SJSA1 (cell line): ENCODE results near the gene RGPD3. TPM values are rescaled to one million over a fixed set of nuclear protein-coding genes. Genes with fewer than 3 reads are reported as not detected.
"Not testable (repeated sequence)": the region's sequence is repeated elsewhere in the genome, so short reads cannot be mapped to it uniquely, and the experiment has no call there.

ENCODE experiments used
- DNase-seq, 2 experiments: peaks; one replicate each; pipeline ENCODE4 v3.0.0-alpha.2; 2015 to 2020; ENCODE audit warnings: low spot score in 2 of 2, low read depth in 1 of 2
- H3K27ac ChIP-seq: fragments of 250-450 bp; sonication (Bioruptor Pico); 2 replicates; pipeline ENCODE4 v1.5.1; 2020; ENCODE audit warnings: mild to moderate bottlenecking, moderate library complexity
- H3K27me3 ChIP-seq: fragments of 250-450 bp; sonication (Bioruptor Pico); replicated peaks from 2 replicates; pipeline ENCODE4 v1.5.1; 2020; ENCODE audit warnings: mild to moderate bottlenecking, moderate library complexity
- H3K36me3 ChIP-seq: fragments of 250-450 bp; sonication (Bioruptor Pico); 2 replicates; pipeline ENCODE4 v1.5.1; 2020; ENCODE audit warnings: mild to moderate bottlenecking
- H3K4me1 ChIP-seq: fragments of 250-450 bp; sonication (Bioruptor Pico); replicated peaks from 2 replicates; pipeline ENCODE4 v1.6.1; 2021; ENCODE audit warnings: mild to moderate bottlenecking
- H3K4me3 ChIP-seq: fragments of 250-450 bp; sonication (Bioruptor Pico); 2 replicates; pipeline ENCODE4 v1.5.1; 2020; ENCODE audit warnings: mild to moderate bottlenecking
- H3K9me3 ChIP-seq: fragments of 250-450 bp; sonication (Bioruptor Pico); replicated peaks from 2 replicates; pipeline ENCODE4 v1.5.1; 2020; ENCODE audit warnings: mild to moderate bottlenecking
- total RNA-seq: library from RNA; depleted of rRNA; stranded (reverse); fragments of >200 nt; shearing (Covaris generic); gene quantifications from 2 replicates; pipeline ENCODE4 v1.2.3, GENCODE V29; 2014

Gene RGPD3
- total RNA-seq, 1 experiment from 2014 or later: 0.39 TPM

DNA sequence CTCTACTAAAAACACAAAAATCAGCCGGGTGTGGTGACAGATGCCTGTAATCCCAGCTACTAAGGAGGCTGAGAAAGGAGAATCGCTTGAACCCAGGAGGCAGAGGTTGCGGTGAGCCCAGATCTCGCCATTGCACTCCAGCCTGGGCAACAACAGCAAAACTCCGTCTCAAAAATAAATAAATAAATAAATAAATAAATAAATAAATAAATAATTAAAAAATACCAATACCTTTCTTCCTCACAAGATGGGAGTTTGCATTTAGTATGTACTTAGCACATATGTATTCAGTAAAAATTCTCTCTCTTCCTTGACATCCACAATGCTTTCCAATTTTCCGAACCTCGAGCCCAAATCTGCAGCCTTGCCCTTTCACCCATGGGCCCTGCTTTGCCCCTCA is 32.1 kb upstream of the RGPD3 start:
- not testable (repeated sequence) for DNase-seq, H3K4me3 ChIP-seq, H3K27me3 ChIP-seq

DNA sequence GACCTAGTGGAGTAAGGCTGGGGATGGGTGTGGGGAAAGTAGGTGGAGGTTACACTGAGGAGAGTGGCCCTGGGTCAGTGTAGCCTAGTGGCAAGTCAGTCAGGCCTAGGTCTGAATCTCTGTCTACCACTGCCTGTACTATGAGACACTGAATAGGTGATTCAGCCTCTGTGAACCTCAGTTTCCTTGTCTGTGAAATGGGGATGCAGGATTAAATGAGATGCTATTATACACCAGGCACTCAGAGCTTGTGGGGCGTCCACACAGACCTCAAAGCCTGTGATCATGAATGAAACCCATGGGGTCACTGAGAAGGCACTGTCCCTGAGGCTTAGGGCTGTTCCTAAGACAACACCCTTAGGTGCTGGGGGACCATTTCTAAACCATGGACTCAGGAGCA is 30.3 kb upstream of the RGPD3 start:
- not testable (repeated sequence) for DNase-seq, H3K9me3 ChIP-seq, H3K27me3 ChIP-seq, H3K27ac ChIP-seq, H3K36me3 ChIP-seq, H3K4me3 ChIP-seq, H3K4me1 ChIP-seq

More for the DNA sequence above, 32.1 kb upstream of the RGPD3 start:
- H3K4me1 ChIP-seq, H3K9me3 ChIP-seq, H3K36me3 ChIP-seq, H3K27ac ChIP-seq: not testable (repeated sequence)

DNA sequence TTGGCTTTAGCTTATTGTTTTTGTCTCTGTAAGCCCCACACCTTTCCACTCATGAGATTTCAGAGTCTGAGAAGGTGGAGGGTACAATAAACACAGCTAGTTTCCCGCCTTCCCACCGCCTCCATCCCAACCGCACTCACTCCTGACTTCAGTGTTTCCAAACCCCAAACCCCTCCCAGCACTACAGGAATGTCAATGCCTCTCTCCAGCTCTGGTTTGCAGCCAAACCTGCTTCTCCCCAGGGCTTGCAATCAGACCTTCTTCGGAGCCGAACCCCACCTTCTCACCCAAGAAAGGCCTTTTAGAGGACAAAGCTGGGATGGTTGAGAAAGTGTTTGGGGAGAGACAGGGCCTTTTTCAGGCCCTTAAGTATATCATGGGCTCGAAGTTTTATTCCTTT is 24.7 kb upstream of the RGPD3 start:
- not testable (repeated sequence) for H3K27ac ChIP-seq, H3K4me1 ChIP-seq, H3K9me3 ChIP-seq, DNase-seq, H3K4me3 ChIP-seq, H3K36me3 ChIP-seq, H3K27me3 ChIP-seq

DNA sequence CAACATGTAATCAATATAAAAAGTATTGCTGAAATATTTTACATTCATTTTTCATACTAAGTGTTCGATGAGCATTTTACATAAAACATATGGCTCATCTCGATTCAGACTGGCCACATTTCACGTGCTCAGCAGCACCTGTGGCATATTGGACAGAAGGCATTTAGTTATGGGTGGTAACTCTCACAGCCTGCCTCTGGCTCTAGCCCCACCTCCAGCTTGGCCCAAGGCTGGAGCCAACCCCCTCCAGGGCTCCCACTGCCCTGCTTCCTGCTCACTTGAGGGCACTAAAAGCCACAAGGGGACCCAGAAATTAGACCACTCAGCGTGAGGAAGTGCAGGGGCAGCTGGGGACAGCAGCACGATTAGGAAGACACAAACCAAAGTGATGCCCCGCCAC is 24.2 kb upstream of the RGPD3 start:
- H3K4me1 ChIP-seq, H3K36me3 ChIP-seq, H3K27ac ChIP-seq, H3K27me3 ChIP-seq, DNase-seq, H3K4me3 ChIP-seq, H3K9me3 ChIP-seq: not testable (repeated sequence)

DNA sequence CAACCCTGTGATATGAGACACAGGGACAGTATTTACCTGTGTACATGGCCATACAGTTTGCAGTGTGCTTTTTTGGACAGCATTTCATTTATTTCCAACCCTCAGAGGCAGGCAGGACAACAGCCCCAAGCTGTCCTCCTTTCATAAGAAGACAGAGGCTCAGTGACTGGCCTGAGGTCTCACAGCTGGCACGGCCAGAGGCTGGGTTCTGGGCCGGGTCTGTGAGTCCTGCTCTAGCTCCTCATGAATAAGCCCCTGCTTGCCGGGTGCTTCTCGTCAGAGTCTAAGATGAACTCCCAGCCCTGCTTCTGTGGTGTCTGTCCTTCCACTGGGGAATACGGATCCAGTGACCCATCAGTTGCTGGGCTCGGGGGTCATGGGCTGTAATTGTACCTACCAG is 21.5 kb upstream of the RGPD3 start:
- not testable (repeated sequence) for H3K4me1 ChIP-seq, H3K4me3 ChIP-seq, H3K27me3 ChIP-seq, H3K36me3 ChIP-seq, H3K9me3 ChIP-seq, H3K27ac ChIP-seq, DNase-seq

DNA sequence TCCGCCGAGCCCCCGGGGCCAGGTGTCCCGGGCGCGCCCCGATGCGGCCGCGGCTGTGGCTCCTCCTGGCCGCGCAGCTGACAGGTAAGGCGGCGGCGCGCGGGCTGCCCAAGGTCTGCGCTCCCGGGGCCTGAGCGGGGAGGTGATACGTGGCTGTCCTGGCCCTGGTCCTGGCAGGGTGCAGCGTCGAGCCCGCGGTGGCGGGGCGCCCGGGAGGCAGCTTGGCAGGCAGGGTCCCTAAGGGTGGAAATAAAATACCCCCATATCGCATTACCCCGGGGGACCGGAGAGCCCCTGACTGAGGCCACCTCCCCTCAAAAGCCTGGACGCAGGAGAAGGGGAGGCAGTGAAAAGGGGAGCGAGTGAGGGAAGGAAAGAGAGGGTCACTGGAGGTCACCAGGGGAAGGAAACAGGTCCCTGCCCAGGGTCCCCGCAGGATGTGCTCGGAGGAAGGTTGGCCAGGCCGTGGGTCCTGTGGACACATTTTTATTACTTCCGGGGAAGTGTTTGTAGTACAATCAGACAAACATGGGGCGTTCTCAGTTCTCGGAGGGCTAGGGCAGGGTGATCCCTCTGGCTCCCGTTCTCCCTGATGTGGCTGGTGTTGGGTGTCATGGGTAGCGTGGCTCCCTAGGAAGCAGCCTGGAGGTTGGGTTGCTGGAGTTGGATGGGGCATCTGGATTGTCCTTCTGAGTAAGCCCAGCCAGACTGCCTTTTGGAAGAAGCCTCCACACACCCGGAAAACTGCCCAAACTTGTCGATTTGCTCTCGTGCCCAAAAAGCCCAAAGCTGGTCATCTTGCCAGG is 19.4 kb upstream of the RGPD3 start:
- H3K4me1 ChIP-seq, H3K4me3 ChIP-seq, DNase-seq, H3K27ac ChIP-seq, H3K36me3 ChIP-seq, H3K9me3 ChIP-seq, H3K27me3 ChIP-seq: not testable (repeated sequence)

DNA sequence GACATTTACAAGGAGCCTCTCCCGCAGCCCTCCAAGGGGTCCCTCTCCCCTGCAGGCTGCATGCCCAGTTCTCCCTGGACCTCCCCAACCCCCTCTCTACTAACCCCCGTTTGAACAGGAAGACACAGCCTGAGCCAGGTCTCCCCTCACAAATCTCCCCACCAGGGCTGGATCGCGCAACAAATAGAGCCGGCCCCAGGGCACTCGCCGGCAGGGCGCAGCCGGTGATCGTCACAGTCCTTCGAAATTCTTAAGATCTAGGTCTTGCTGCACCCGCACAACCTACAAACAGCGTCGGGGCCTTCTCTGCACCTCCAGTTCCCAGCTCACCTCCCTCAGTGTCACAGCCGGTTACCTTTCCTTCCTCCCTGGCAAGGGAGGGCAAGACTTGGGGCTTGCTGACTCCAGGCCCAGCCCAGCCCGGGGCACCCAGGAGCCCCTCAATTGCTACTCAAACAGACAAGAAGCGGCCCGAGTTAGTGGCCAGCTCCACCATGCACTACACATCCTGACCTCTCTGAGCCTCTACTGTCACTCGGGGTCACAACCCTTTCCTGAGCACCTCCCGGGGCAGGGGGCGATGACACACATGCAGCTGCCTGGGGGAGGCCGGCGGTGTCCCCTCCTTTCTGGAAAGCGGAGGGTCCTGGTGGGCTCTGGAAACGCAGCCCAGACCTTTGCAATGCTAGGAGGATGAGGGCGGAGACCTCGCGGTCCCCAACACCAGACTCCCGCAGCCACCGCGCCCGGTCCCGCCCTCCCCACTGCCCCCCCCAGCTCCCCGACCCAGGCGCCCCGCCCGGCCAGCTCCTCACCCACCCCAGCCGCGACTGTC is 18.6 kb upstream of the RGPD3 start, which contains the start of gene CD8B2:
CD8B2 (plus strand) TSS at position 814 of the 835 bp plus-strand sequence. CDS start 63 bp downstream, outside the sequence.
- not testable (repeated sequence) for H3K4me1 ChIP-seq, H3K27me3 ChIP-seq, H3K4me3 ChIP-seq, H3K9me3 ChIP-seq, H3K36me3 ChIP-seq, H3K27ac ChIP-seq, DNase-seq

DNA sequence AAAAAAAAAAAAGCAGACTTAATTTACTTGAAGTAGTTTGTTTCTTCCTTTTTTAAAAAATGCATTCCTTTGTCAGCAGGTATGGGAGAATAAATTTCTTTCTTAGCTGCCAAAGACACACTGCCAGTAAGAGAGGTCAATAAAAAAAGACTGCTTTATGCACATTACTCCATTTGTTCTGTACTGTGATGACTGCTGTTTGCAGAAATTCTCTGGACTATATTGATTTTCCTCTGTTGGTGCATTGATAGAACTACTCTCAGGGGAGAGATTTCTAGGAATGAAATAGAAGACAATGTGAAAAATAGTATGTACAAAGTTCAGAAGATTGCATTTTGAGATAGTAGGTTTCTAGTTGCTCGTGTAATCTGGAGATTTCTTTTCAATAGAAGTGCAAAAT is 11.3 kb upstream of the RGPD3 start:
- H3K27ac ChIP-seq, DNase-seq, H3K4me3 ChIP-seq, H3K27me3 ChIP-seq, H3K9me3 ChIP-seq, H3K4me1 ChIP-seq, H3K36me3 ChIP-seq: not testable (repeated sequence)

DNA sequence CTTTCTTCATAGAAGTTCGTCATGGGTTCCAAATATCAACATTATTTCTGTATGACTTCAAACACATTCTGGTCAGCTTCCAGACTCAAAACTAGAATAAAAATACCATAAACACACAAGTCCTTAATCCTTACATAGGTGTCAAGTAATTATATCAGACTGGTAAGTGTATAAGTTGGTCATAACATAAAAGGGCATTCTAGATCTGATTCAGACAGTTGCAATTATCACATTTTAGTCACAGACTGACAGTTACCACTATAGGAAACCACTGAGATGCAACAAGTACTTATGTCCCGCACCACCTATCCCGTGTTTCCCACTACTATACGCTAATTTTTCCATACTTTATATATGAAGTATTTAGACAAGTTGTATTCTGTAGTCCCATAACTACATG is 9.4 kb upstream of the RGPD3 start:
- H3K36me3 ChIP-seq, DNase-seq, H3K9me3 ChIP-seq, H3K4me3 ChIP-seq, H3K27me3 ChIP-seq, H3K4me1 ChIP-seq, H3K27ac ChIP-seq: not testable (repeated sequence)

DNA sequence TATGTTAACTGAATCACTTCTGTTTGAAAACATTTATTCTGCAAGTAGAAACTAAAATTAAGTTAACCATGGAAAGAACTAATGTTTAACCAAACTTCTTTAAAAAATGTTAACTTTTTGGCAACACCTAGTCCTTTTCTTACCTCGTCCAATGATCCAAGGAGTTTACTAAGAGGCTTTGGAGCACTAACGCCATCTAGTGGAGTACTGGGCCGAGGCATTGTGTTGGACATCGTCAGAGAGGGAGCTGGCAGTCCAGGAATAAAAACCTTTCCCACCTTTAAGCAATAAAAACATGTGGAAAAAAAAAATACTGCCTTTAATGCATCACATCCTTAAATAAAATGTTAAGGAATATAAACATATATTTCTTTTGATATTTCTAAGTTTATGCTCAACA is 2.4 kb upstream of the RGPD3 start:
- not testable (repeated sequence) for H3K4me1 ChIP-seq, H3K4me3 ChIP-seq, H3K9me3 ChIP-seq, H3K36me3 ChIP-seq, H3K27me3 ChIP-seq, H3K27ac ChIP-seq, DNase-seq

DNA sequence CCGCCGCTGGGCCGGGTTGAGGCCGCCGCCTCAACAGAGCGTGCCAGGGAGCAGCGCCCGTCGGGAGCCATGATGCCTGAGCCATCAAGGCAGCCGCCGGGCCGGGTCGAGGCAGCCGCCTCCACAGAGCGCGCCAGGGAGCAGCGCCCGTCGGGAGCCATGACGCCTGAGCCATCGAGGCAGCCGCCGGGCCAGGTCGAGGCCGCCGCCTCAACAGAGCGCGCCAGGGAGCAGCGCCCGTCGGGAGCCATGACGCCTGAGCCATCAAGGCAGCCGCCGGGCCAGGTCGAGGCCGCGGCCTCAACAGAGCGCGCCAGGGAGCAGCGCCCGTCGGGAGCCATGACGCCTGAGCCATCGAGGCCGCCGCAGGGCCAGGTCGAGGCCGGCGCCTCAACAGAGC is 697 bp downstream of the RGPD3 start:
- H3K4me1 ChIP-seq, DNase-seq, H3K27me3 ChIP-seq, H3K27ac ChIP-seq, H3K9me3 ChIP-seq, H3K4me3 ChIP-seq, H3K36me3 ChIP-seq: not testable (repeated sequence)

DNA sequence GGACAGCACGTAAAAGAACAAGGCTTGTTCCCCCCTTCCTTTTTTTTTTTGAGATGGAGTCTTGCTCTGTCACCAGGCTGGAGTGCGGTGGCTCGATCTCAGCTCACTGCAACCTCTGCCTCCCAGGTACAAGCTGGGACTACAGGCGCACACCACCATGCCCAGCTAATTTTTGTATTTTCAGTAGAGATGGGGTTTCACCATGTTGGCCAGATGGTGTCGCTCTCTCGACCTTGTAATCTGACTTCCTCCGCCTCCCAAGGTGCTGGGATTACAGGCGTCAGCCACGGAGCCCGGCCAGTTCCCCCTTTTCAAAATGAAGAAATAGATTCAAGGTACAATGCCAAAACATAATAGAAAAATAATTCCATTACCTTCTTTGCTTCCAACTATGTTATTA is 6.3 kb downstream of the RGPD3 start:
- not testable (repeated sequence) for H3K27ac ChIP-seq, H3K27me3 ChIP-seq, H3K4me3 ChIP-seq, H3K36me3 ChIP-seq, H3K9me3 ChIP-seq, H3K4me1 ChIP-seq, DNase-seq

DNA sequence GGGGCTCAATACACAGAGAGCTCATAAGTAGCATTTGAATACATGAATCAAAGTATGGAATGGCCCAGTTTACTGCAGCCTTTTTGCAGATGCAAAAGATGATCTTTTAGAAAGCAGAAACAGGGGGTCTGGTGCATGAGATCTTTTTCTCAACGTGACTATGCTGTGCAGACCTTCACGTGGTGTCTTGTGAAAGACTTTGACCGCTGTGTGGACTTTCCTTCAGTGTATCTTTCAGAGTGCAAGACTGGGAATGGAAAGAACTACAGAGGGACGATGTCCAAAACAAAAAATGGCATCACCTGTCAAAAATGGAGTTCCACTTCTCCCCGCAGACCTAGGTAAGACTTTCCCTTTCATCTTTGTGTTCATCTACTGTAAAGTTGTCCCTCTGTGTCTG is 77.5 kb downstream of the RGPD3 start:
- not testable (repeated sequence) for H3K36me3 ChIP-seq

DNA sequence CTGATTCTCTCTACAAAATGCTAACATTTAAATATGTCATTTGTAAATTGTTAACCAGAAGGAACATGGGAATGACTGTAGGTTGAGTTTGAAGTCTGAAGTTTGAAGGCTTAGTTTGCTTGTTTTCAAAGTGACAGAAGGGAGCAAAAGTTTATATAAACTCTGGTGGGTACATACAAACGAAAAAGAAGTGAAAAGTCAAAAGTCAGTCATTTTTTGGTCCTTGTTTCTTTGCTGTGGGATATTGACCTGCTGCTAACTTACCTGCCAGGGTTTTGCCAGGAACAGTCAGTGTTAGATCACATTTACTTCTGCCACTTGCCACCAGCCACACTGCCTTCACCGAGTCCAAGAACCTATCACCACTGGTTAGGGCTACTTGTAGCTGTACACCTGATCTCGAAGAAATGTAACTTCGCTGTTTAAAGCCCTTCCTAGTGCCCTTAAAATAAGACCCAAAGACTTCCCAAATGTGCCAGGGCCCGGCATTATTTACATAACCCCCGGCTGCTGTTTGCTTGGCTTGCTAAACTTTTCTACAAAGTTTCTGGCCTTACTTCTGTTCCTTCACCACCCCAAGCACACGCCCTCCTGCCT is 79.3 kb downstream of the RGPD3 start:
- H3K36me3 ChIP-seq, H3K27ac ChIP-seq, H3K4me3 ChIP-seq, DNase-seq, H3K27me3 ChIP-seq, H3K9me3 ChIP-seq, H3K4me1 ChIP-seq: not testable (repeated sequence)

More for the DNA sequence above, 77.5 kb downstream of the RGPD3 start:
- H3K9me3 ChIP-seq, H3K27ac ChIP-seq, H3K27me3 ChIP-seq, DNase-seq, H3K4me1 ChIP-seq, H3K4me3 ChIP-seq: not testable (repeated sequence)
